ENCODE results near the gene GLIPR1. TPM values are rescaled to one million over a fixed set of nuclear protein-coding genes. Genes with fewer than 3 reads are reported as not detected.

The GLIPR1 gene
- polyA plus RNA-seq, 1 of the 3 experiments (the other 2 are of a cell fraction) = 75.6 TPM

GRCh38 chr12:75543529-75543928, 63.0 kb downstream of the GLIPR1 start:
- Histone ChIP-seq H2AFZ (ENCODE audit: low read depth) (no peak overlapping the region), H3K27me3 (ENCODE audit: insufficient read depth) (no peaks in the 10 kb centered on the region), H3K9ac (no peak overlapping the region), H3K4me1 (ENCODE audit: control insufficient read depth in 1 of 2, insufficient read depth in 2 of 2, low read depth in 1 of 2, low read length in 1 of 2) (no peaks in the 10 kb centered on the region; a peak in 1 of 4 replicates), H3K36me3 (replicated peaks in 1 of 2; ENCODE audit: control insufficient read depth in 1 of 2, insufficient read depth in 2 of 2, low read length in 1 of 2) (no peaks in the 10 kb centered on the region), H3K79me2 (ENCODE audit: insufficient read depth) (no peaks in the 10 kb centered on the region), H4K20me1 (ENCODE audit: insufficient read depth) (no peaks in the 10 kb centered on the region), H3F3A (replicated peaks; ENCODE audit: insufficient read depth) (no peaks in the 10 kb centered on the region), H3K9me2 (peaks cover 4% of the 10 kb centered on the region; the same call in 1 of the 2 replicates), H3K4me2 (no peak overlapping the region), H3K27ac (ENCODE audit: low read depth in 2 of 2, low read length in 1 of 2) (no peak overlapping the region), H3K4me3 (ENCODE audit: low read depth in 2 of 2, low read length in 1 of 2) (no peak overlapping the region), H3K9me3 (no peaks in the 10 kb centered on the region)
- POLR2A ChIA-PET = no interaction called here
- DNase-seq = no peak
- WGBS (ENCODE audit: low lambda C conversion rate) = 80% methylated on average over 1 of the region's 1 CpG
- no peak for TF ChIP-seq MEF2A (IDR thresholded peaks at IDR 0.05; ENCODE audit: borderline replicate concordance, low read depth)
- TF ChIP-seq RFX5 (IDR thresholded peaks at IDR 0.05; ENCODE audit: low read length) = no peak
- no peak for TF ChIP-seq POLR2AphosphoS5 (IDR thresholded peaks at IDR 0.05; ENCODE audit: low read depth, low read length)
- CTCF ChIA-PET = interaction anchor here (1.1 to 1.7 kb wide), 3 partner anchors 16 to 493 kb away, joined by 3 to 11 read pairs (median 6); no protein-coding TSS in a partner anchor

DNA sequence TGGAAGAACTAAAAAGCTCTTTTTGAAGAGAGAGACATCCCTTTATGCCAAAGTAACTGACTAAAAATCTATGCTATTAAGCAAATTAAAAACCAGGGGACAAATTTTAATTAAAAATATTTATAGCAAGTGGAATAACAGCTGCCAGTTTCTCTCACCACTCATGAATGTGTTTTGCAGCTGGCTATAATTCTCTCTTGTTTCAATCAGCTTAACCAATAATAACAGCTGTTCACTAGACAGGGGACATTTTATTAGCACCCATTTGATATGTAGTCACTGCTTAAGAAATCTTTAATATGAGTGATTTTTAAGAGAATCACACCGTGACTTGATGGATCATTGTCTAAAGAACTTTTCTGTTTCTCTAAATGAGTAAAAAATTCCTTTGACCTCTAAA, 65.1 kb downstream of the GLIPR1 start:
- Histone ChIP-seq H3K27ac (ENCODE audit: low read depth in 2 of 2, low read length in 1 of 2) (no peak overlapping the region), H3K4me1 (ENCODE audit: control insufficient read depth in 1 of 2, insufficient read depth in 2 of 2, low read depth in 1 of 2, low read length in 1 of 2) (peaks cover 0 to 3% of the 10 kb centered on the region in 2 experiments; a peak in 2 of 4 replicates), H3K27me3 (ENCODE audit: insufficient read depth) (no peaks in the 10 kb centered on the region), H3K4me2 (no peak overlapping the region), H2AFZ (ENCODE audit: low read depth) (no peak overlapping the region), H3K9ac (no peak overlapping the region), H3K4me3 (ENCODE audit: low read depth in 2 of 2, low read length in 1 of 2) (no peak overlapping the region), H3K36me3 (replicated peaks in 1 of 2; ENCODE audit: control insufficient read depth in 1 of 2, insufficient read depth in 2 of 2, low read length in 1 of 2) (no peaks in the 10 kb centered on the region), H3K9me2 (peaks cover 4% of the 10 kb centered on the region; the same call in 1 of the 2 replicates), H4K20me1 (ENCODE audit: insufficient read depth) (no peaks in the 10 kb centered on the region), H3F3A (replicated peaks; ENCODE audit: insufficient read depth) (no peaks in the 10 kb centered on the region), H3K9me3 (no peaks in the 10 kb centered on the region), H3K79me2 (ENCODE audit: insufficient read depth) (no peaks in the 10 kb centered on the region)
- DNase-seq = no peak
- ChIA-PET CTCF (interaction anchor here (1.0 to 2.2 kb wide), 3 partner anchors 8 to 20 kb away, joined by 3 to 8 read pairs (median 3); no protein-coding TSS in a partner anchor), POLR2A (no interaction called here)
- 89% methylated on average over 1 of the region's 1 CpG for WGBS (ENCODE audit: low lambda C conversion rate)
- no peak for TF ChIP-seq RXRA (IDR thresholded peaks at IDR 0.05; ENCODE audit: borderline replicate concordance, low read depth)
- no peak for TF ChIP-seq JUND (IDR thresholded peaks at IDR 0.05)
- TF ChIP-seq YY1 (IDR thresholded peaks at IDR 0.05; ENCODE audit: low read depth) = no peak
- TF ChIP-seq, protein P1, sequence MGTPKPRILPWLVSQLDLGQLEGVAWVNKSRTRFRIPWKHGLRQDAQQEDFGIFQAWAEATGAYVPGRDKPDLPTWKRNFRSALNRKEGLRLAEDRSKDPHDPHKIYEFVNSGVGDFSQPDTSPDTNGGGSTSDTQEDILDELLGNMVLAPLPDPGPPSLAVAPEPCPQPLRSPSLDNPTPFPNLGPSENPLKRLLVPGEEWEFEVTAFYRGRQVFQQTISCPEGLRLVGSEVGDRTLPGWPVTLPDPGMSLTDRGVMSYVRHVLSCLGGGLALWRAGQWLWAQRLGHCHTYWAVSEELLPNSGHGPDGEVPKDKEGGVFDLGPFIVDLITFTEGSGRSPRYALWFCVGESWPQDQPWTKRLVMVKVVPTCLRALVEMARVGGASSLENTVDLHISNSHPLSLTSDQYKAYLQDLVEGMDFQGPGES (IDR thresholded peaks at IDR 0.05; ENCODE audit: low read depth, low read length) = no peak
- TF ChIP-seq REST (IDR thresholded peaks at IDR 0.05; ENCODE audit: low read depth, low read length) = no peak
- no peak for TF ChIP-seq TAF1 (IDR thresholded peaks at IDR 0.05; ENCODE audit: borderline replicate concordance, low read depth, low read length)
- TF ChIP-seq PBX3 (IDR thresholded peaks at IDR 0.05) = no peak
- TF ChIP-seq, protein P2, sequence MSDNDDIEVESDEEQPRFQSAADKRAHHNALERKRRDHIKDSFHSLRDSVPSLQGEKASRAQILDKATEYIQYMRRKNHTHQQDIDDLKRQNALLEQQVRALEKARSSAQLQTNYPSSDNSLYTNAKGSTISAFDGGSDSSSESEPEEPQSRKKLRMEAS (IDR thresholded peaks at IDR 0.05; ENCODE audit: low read depth) = no peak
- no peak for TF ChIP-seq CHD2 (IDR thresholded peaks at IDR 0.05; ENCODE audit: low read length, partially characterized antibody)
- no peak for TF ChIP-seq RAD21 (IDR thresholded peaks at IDR 0.05; ENCODE audit: low read length)
- TF ChIP-seq FOSL2 (IDR thresholded peaks at IDR 0.05; ENCODE audit: borderline replicate concordance, low read depth) = no peak
- TF ChIP-seq, protein P3, sequence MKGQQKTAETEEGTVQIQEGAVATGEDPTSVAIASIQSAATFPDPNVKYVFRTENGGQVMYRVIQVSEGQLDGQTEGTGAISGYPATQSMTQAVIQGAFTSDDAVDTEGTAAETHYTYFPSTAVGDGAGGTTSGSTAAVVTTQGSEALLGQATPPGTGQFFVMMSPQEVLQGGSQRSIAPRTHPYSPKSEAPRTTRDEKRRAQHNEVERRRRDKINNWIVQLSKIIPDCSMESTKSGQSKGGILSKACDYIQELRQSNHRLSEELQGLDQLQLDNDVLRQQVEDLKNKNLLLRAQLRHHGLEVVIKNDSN (IDR thresholded peaks at IDR 0.05; ENCODE audit: borderline replicate concordance, low read depth) = no peak

Data from SK-N-SH (cell line).